Measurements from ENCODE around the gene CD320.

The CD320 gene

GRCh38 chr19:8262431-8262830 lies 45.7 kb downstream of the CD320 start:
- TF ChIP-seq CTCF (IDR thresholded peaks at IDR 0.05; ENCODE audit: control extremely low read depth, extremely low read depth, low read depth, missing control alignments), result no peak
- CTCF ChIA-PET, result interaction anchor here (1.1 to 2.3 kb wide), 4 partner anchors 10 to 105 kb away, joined by 3 to 9 read pairs (median 4); no protein-coding TSS in a partner anchor
- no peak for DNase-seq (ENCODE audit: extremely low spot score)
- POLR2A ChIA-PET, result no interaction called here

GRCh38 chr19:8261881-8262280 lies 46.3 kb downstream of the CD320 start:
- POLR2A ChIA-PET, result no interaction called here

GRCh38 chr19:8261347-8261746 lies 46.8 kb downstream of the CD320 start:
- CTCF ChIA-PET, result interaction anchor here (1.1 to 2.3 kb wide), 3 partner anchors 9 to 103 kb away, joined by 3 to 9 read pairs (median 3); no protein-coding TSS in a partner anchor

More at GRCh38 chr19:8261881-8262280, 46.3 kb downstream of the CD320 start:
- CTCF ChIA-PET, result interaction anchor here (1.1 to 2.3 kb wide), 4 partner anchors 9 to 104 kb away, joined by 3 to 9 read pairs (median 4); no protein-coding TSS in a partner anchor
- no peak for TF ChIP-seq CTCF (IDR thresholded peaks at IDR 0.05; ENCODE audit: control extremely low read depth, extremely low read depth, low read depth, missing control alignments)
- DNase-seq (ENCODE audit: extremely low spot score), result no peak

GRCh38 chr19:8259922-8260247 lies 48.3 kb downstream of the CD320 start:
- TF ChIP-seq CTCF (IDR thresholded peaks at IDR 0.05; ENCODE audit: control extremely low read depth, extremely low read depth, low read depth, missing control alignments), result no peak
- ChIA-PET POLR2A (no interaction called here), CTCF (interaction anchor here (1.3 kb wide), 1 partner anchor 8 kb away, joined by 5 read pairs; no protein-coding TSS in a partner anchor)
- DNase-seq (ENCODE audit: extremely low spot score), result no peak

More at GRCh38 chr19:8261347-8261746, 46.8 kb downstream of the CD320 start:
- POLR2A ChIA-PET, result no interaction called here
- DNase-seq (ENCODE audit: extremely low spot score), result no peak
- TF ChIP-seq CTCF (IDR thresholded peaks at IDR 0.05; ENCODE audit: control extremely low read depth, extremely low read depth, low read depth, missing control alignments), result no peak

- ChIA-PET CTCF (interaction anchor here (1.3 kb wide), 1 partner anchor 8 kb away, joined by 5 read pairs; no protein-coding TSS in a partner anchor), POLR2A (no interaction called here)
- DNase-seq (ENCODE audit: extremely low spot score), result no peak
- no peak for TF ChIP-seq CTCF (IDR thresholded peaks at IDR 0.05; ENCODE audit: control extremely low read depth, extremely low read depth, low read depth, missing control alignments)
Measured at GRCh38 chr19:8259142-8259921, 48.8 kb downstream of the CD320 start.

- CTCF ChIA-PET, result interaction anchor here (1.4 to 3.2 kb wide), 3 partner anchors 10 to 312 kb away, joined by 3 to 10 read pairs (median 9); no protein-coding TSS in a partner anchor
- no peak for DNase-seq (ENCODE audit: extremely low spot score)
- POLR2A ChIA-PET, result interaction anchor here (0.6 kb wide), 1 partner anchor 450 kb away, joined by 6 read pairs; no protein-coding TSS in a partner anchor
- TF ChIP-seq CTCF (IDR thresholded peaks at IDR 0.05; ENCODE audit: control extremely low read depth, extremely low read depth, low read depth, missing control alignments), result no peak
Measured at GRCh38 chr19:8257052-8257443, 51.1 kb downstream of the CD320 start.

Data from GM10248 (cell line).